SJCRH30 (cell line): ENCODE results near the gene LYPD5. TPM values are rescaled to one million over a fixed set of nuclear protein-coding genes. Genes with fewer than 3 reads are reported as not detected.
"Not testable (repeated sequence)": the region's sequence is repeated elsewhere in the genome, so short reads cannot be mapped to it uniquely, and the experiment has no call there.

Experiments
- DNase-seq, 2 experiments: peaks; one replicate each; pipeline ENCODE4 v3.0.0-alpha.2; 2015 to 2020
- H3K27ac ChIP-seq: fragments of 250-450 bp; sonication (Bioruptor Pico); 2 replicates; pipeline ENCODE4 v1.5.1; 2020; ENCODE audit warnings: mild to moderate bottlenecking, moderate library complexity
- H3K27me3 ChIP-seq: fragments of 250-450 bp; sonication (Bioruptor Pico); 2 replicates; pipeline ENCODE4 v1.5.1; 2020; ENCODE audit warnings: mild to moderate bottlenecking, moderate library complexity
- H3K36me3 ChIP-seq: fragments of 250-450 bp; sonication (Bioruptor Pico); 2 replicates; pipeline ENCODE4 v1.5.1; 2020; ENCODE audit warnings: mild to moderate bottlenecking, moderate library complexity
- H3K4me1 ChIP-seq: fragments of 250-450 bp; sonication (Bioruptor Pico); 2 replicates; pipeline ENCODE4 v1.5.1; 2020; ENCODE audit warnings: mild to moderate bottlenecking, moderate library complexity
- H3K4me3 ChIP-seq: fragments of 250-450 bp; sonication (Bioruptor Pico); 2 replicates; pipeline ENCODE4 v1.5.1; 2020; ENCODE audit warnings: mild to moderate bottlenecking, moderate library complexity
- H3K9me3 ChIP-seq: fragments of 250-450 bp; sonication (Bioruptor Pico); replicated peaks from 2 replicates; pipeline ENCODE4 v1.5.1; 2020; ENCODE audit warnings: mild to moderate bottlenecking, moderate library complexity
- total RNA-seq: library from RNA; depleted of rRNA; stranded (reverse); fragments of >200 nt; shearing (Covaris generic); gene quantifications from 2 replicates; pipeline ENCODE4 v1.2.3, GENCODE V29; 2014

Gene LYPD5
- total RNA-seq, 1 experiment from 2014 or later: 0.06 TPM

- H3K4me1 ChIP-seq: no peaks in the 10 kb centered on the region
- no peak for DNase-seq
- no peak overlapping the region for H3K4me3 ChIP-seq
- H3K27me3 ChIP-seq: no peaks in the 10 kb centered on the region
- H3K36me3 ChIP-seq: no peaks in the 10 kb centered on the region
- no peaks in the 10 kb centered on the region for H3K9me3 ChIP-seq
- no peak overlapping the region for H3K27ac ChIP-seq
These were observed 10.4 kb upstream of the LYPD5 start for GRCh38 chr19:43812688-43813087.

- H3K27me3 ChIP-seq: no peaks in the 10 kb centered on the region
- H3K9me3 ChIP-seq: no peaks in the 10 kb centered on the region
- H3K4me3 ChIP-seq: no peak overlapping the region
- DNase-seq: no peak
- no peak overlapping the region for H3K27ac ChIP-seq
- H3K36me3 ChIP-seq: no peaks in the 10 kb centered on the region
- no peaks in the 10 kb centered on the region for H3K4me1 ChIP-seq
These were observed 10.0 kb upstream of the LYPD5 start for GRCh38 chr19:43812259-43812658.

GRCh38 chr19:43811837-43812236 lies 9.6 kb upstream of the LYPD5 start:
- Histone ChIP-seq H3K9me3 (no peaks in the 10 kb centered on the region), H3K27ac (no peak overlapping the region), H3K36me3 (no peaks in the 10 kb centered on the region), H3K4me3 (no peak overlapping the region), H3K27me3 (no peaks in the 10 kb centered on the region), H3K4me1 (no peaks in the 10 kb centered on the region)
- no peak for DNase-seq

- H3K27me3 ChIP-seq: no peaks in the 10 kb centered on the region
- H3K27ac ChIP-seq: no peak overlapping the region
- DNase-seq: peak in 1 of 2 experiments; percentile 71
- H3K9me3 ChIP-seq: no peaks in the 10 kb centered on the region
- H3K36me3 ChIP-seq: no peaks in the 10 kb centered on the region
- H3K4me3 ChIP-seq: no peak overlapping the region
- no peaks in the 10 kb centered on the region for H3K4me1 ChIP-seq
These were observed 7.8 kb upstream of the LYPD5 start for GRCh38 chr19:43809762-43810696.

GRCh38 chr19:43807651-43808050 lies 5.4 kb upstream of the LYPD5 start:
- Histone ChIP-seq H3K4me3 (no peak overlapping the region), H3K4me1 (no peaks in the 10 kb centered on the region), H3K27me3 (no peaks in the 10 kb centered on the region), H3K36me3 (no peaks in the 10 kb centered on the region), H3K27ac (no peak overlapping the region), H3K9me3 (no peaks in the 10 kb centered on the region)
- DNase-seq: peak in 1 of 2 experiments; percentile 31

- no peak for DNase-seq
- H3K27me3 ChIP-seq: no peaks in the 10 kb centered on the region
- H3K9me3 ChIP-seq: no peaks in the 10 kb centered on the region
- H3K36me3 ChIP-seq: no peaks in the 10 kb centered on the region
- no peak overlapping the region for H3K27ac ChIP-seq
- H3K4me1 ChIP-seq: no peaks in the 10 kb centered on the region
- no peak overlapping the region for H3K4me3 ChIP-seq
These were observed 4.6 kb upstream of the LYPD5 start for GRCh38 chr19:43806848-43807247.

GRCh38 chr19:43806401-43806800 lies 4.2 kb upstream of the LYPD5 start:
- H3K4me3 ChIP-seq, H3K27me3 ChIP-seq, H3K36me3 ChIP-seq, DNase-seq, H3K27ac ChIP-seq, H3K9me3 ChIP-seq, H3K4me1 ChIP-seq: not testable (repeated sequence)

GRCh38 chr19:43804432-43804831 lies 2.2 kb upstream of the LYPD5 start:
- Histone ChIP-seq H3K9me3 (no peaks in the 10 kb centered on the region), H3K4me3 (no peak overlapping the region), H3K27me3 (no peaks in the 10 kb centered on the region), H3K4me1 (no peaks in the 10 kb centered on the region), H3K36me3 (no peaks in the 10 kb centered on the region), H3K27ac (no peak overlapping the region)
- DNase-seq: no peak

GRCh38 chr19:43799502-43800142 lies 2.6 kb downstream of the LYPD5 start:
- Histone ChIP-seq H3K4me3 (no peak overlapping the region), H3K9me3 (no peaks in the 10 kb centered on the region), H3K4me1 (no peaks in the 10 kb centered on the region), H3K36me3 (no peaks in the 10 kb centered on the region), H3K27ac (no peak overlapping the region), H3K27me3 (no peaks in the 10 kb centered on the region)
- peak; percentile 24 to 45 for DNase-seq

GRCh38 chr19:43798546-43799409 lies 3.5 kb downstream of the LYPD5 start:
- Histone ChIP-seq H3K4me1 (no peaks in the 10 kb centered on the region), H3K4me3 (no peak overlapping the region), H3K27ac (no peak overlapping the region), H3K27me3 (no peaks in the 10 kb centered on the region), H3K9me3 (no peaks in the 10 kb centered on the region), H3K36me3 (no peaks in the 10 kb centered on the region)
- DNase-seq: no peak

- DNase-seq: no peak
- H3K9me3 ChIP-seq: no peaks in the 10 kb centered on the region
- H3K36me3 ChIP-seq: no peaks in the 10 kb centered on the region
- H3K27me3 ChIP-seq: no peaks in the 10 kb centered on the region
- no peak overlapping the region for H3K4me3 ChIP-seq
- H3K27ac ChIP-seq: no peak overlapping the region
- H3K4me1 ChIP-seq: no peaks in the 10 kb centered on the region
These were observed 4.2 kb downstream of the LYPD5 start for GRCh38 chr19:43798026-43798545.

GRCh38 chr19:43797556-43797955 lies 4.7 kb downstream of the LYPD5 start:
- H3K4me3 ChIP-seq: no peak overlapping the region
- H3K9me3 ChIP-seq: no peaks in the 10 kb centered on the region
- no peak overlapping the region for H3K27ac ChIP-seq
- no peaks in the 10 kb centered on the region for H3K36me3 ChIP-seq
- no peaks in the 10 kb centered on the region for H3K27me3 ChIP-seq
- DNase-seq: no peak
- H3K4me1 ChIP-seq: no peaks in the 10 kb centered on the region

- Histone ChIP-seq H3K27ac (no peak overlapping the region), H3K27me3 (no peaks in the 10 kb centered on the region), H3K4me1 (no peaks in the 10 kb centered on the region), H3K9me3 (no peaks in the 10 kb centered on the region), H3K4me3 (no peak overlapping the region), H3K36me3 (no peaks in the 10 kb centered on the region)
- no peak for DNase-seq
These were observed 5.1 kb downstream of the LYPD5 start for GRCh38 chr19:43797118-43797517.

GRCh38 chr19:43790587-43790986 lies 11.7 kb downstream of the LYPD5 start:
- Histone ChIP-seq H3K4me1 (no peaks in the 10 kb centered on the region), H3K4me3 (no peak overlapping the region), H3K27me3 (no peaks in the 10 kb centered on the region), H3K36me3 (no peaks in the 10 kb centered on the region), H3K27ac (no peak overlapping the region), H3K9me3 (no peaks in the 10 kb centered on the region)
- no peak for DNase-seq
